ENCODE data around the gene A3GALT2.

A3GALT2 gene

GRCh38 chr1:33288976-33289857 lies 31.7 kb downstream of the A3GALT2 start:
- DNase-seq: no peak

GRCh38 chr1:33287317-33287716 lies 33.6 kb downstream of the A3GALT2 start:
- DNase-seq: no peak

GRCh38 chr1:33286451-33287185 lies 34.3 kb downstream of the A3GALT2 start:
- no peak for DNase-seq

- DNase-seq: no peak
These were observed 36.8 kb downstream of the A3GALT2 start for GRCh38 chr1:33284049-33284448.

GRCh38 chr1:33282791-33283190 lies 38.1 kb downstream of the A3GALT2 start:
- no peak for DNase-seq

GRCh38 chr1:33281554-33282303 lies 39.2 kb downstream of the A3GALT2 start:
- DNase-seq: no peak

GRCh38 chr1:33280091-33280661 lies 40.7 kb downstream of the A3GALT2 start:
- DNase-seq: no peak

- DNase-seq: no peak
These were observed 43.3 kb downstream of the A3GALT2 start for GRCh38 chr1:33277488-33278084.

- DNase-seq: no peak
These were observed 44.2 kb downstream of the A3GALT2 start for GRCh38 chr1:33276573-33277298.

- no peak for DNase-seq
These were observed 45.0 kb downstream of the A3GALT2 start for GRCh38 chr1:33275706-33276572.

GRCh38 chr1:33275195-33275594 lies 45.7 kb downstream of the A3GALT2 start:
- DNase-seq: no peak

- DNase-seq: no peak
These were observed 46.5 kb downstream of the A3GALT2 start for GRCh38 chr1:33274446-33274845.

GRCh38 chr1:33273961-33274371 lies 46.9 kb downstream of the A3GALT2 start:
- no peak for DNase-seq

GRCh38 chr1:33273406-33273805 lies 47.5 kb downstream of the A3GALT2 start:
- DNase-seq: no peak

GRCh38 chr1:33272930-33273329 lies 48.0 kb downstream of the A3GALT2 start:
- no peak for DNase-seq

GRCh38 chr1:33272509-33272908 lies 48.4 kb downstream of the A3GALT2 start:
- no peak for DNase-seq

- no peak for DNase-seq
These were observed 49.0 kb downstream of the A3GALT2 start for GRCh38 chr1:33271666-33272505.

GRCh38 chr1:33270808-33271465 lies 50.0 kb downstream of the A3GALT2 start:
- no peak for DNase-seq

GRCh38 chr1:33270379-33270778 lies 50.5 kb downstream of the A3GALT2 start:
- no peak for DNase-seq

Data from activated T-cell treated with anti-CD3 and anti-CD28 coated beads, Interleukin-2, amount 50 U/mL, for 48 hours (primary cell).